Kidney (tissue), 22 donors: Measurements from ENCODE around the gene HTR6. TPM values are rescaled to one million over a fixed set of nuclear protein-coding genes. Genes with fewer than 3 reads are reported as not detected.

Source experiments
- DNase-seq, 5 donors: peaks; one replicate each; pipeline ENCODE4 v3.0.0-alpha.2; 2013 to 2020
- FAIRE-seq: peaks from 2 replicates; lab custom pipeline; 2012; peaks lifted over from hg19 to GRCh38; lab: Jason Lieb, UNC
- H3K27ac ChIP-seq, 2 donors: one replicate each; pipeline ENCODE4 v1.7.0; 2013; ENCODE audit warnings: low read depth in 2 of 2, low read length in 2 of 2, inconsistent platforms in 1 of 2
- H3K27me3 ChIP-seq: one replicate; pipeline ENCODE4 v1.7.1; 2013; ENCODE audit warnings: low read length, inconsistent platforms; ENCODE audit not compliant: control insufficient read depth, insufficient read depth
- H3K36me3 ChIP-seq, 3 donors: one replicate each; pipeline versions ENCODE4 v1.7.0 to v1.7.1; 2013; ENCODE audit warnings: low read length in 3 of 3, control low read depth in 1 of 3, inconsistent platforms in 1 of 3; ENCODE audit not compliant: insufficient read depth in 3 of 3, control insufficient read depth in 2 of 3
- H3K4me1 ChIP-seq, 3 donors: one replicate each; pipeline versions ENCODE4 v1.7.0 to v1.7.1; 2013; ENCODE audit warnings: low read length in 3 of 3, inconsistent platforms in 1 of 3, low read depth in 1 of 3; ENCODE audit not compliant: control insufficient read depth in 2 of 3, insufficient read depth in 2 of 3
- H3K4me3 ChIP-seq, 3 donors: one replicate each; pipeline versions ENCODE4 v1.7.0 to v1.8.1; 2013; ENCODE audit warnings: low read length in 3 of 3, control low read depth in 1 of 3, inconsistent platforms in 1 of 3
- H3K9ac ChIP-seq, 3 donors: one replicate each; pipeline versions ENCODE4 v1.7.0 to v1.7.1; 2013; ENCODE audit warnings: low read length in 3 of 3, control low read depth in 1 of 3, inconsistent platforms in 1 of 3
- H3K9me3 ChIP-seq, 3 donors: one replicate each; pipeline versions ENCODE4 v1.7.0 to v1.7.1; 2013; ENCODE audit warnings: low read length in 3 of 3, control low read depth in 1 of 3, inconsistent platforms in 1 of 3; ENCODE audit not compliant: control insufficient read depth in 2 of 3, insufficient read depth in 1 of 3
- intact Hi-C: fragments of 100-400 bp; cut with DNase I; formaldehyde crosslinking; loops from one replicate; pipeline ENCODE4 v1.11.1; 2022
- long read RNA-seq, 10 donors: library from polyadenylated mRNA in 1 of 10; unstranded in 1 of 10; transcript quantifications; one replicate each; pipeline ENCODE4 v2.0.0 and lab custom pipeline, GENCODE V29; 2021 to 2026
- polyA plus RNA-seq: library from polyadenylated mRNA; stranded (reverse); fragments of 350-450 nt; fragmentation: Illumina TruSeq; extraction: RNeasy Lipid Tissue Mini Kit (QIAGEN cat#74804); gene quantifications from one replicate; pipeline ENCODE4 v1.2.3, GENCODE V29; 2014; ENCODE audit warnings: low read depth, low replicate concordance; ENCODE audit not compliant: insufficient read depth
- total RNA-seq: library from RNA; stranded (reverse); fragmentation: NEBNext Ultra II Directional; extraction: Animal tissue kit (Norgen Biotek cat#: 25700); gene quantifications from one replicate; pipeline ENCODE4 v1.2.1, GENCODE V29; 2021
- TF ChIP-seq, protein P1 (sequence below): IDR thresholded peaks from 3 replicates; pipeline ENCODE4 v1.5.1; 2012; ENCODE audit warnings: mild to moderate bottlenecking, moderate library complexity, borderline replicate concordance; ENCODE audit not compliant: insufficient read depth; ENCODE audit errors: extremely low read depth
- donor health status: control.
- donor health status: control.
- donor health status: control.
- donor health status: control.
- donor health status: control.
- donor health status: DM: yes; HTN: yes; CAD: no.
- donor health status: Normal renal cell carcinoma (clear cell type).

Gene HTR6
- total RNA-seq (not detected), polyA plus RNA-seq (not detected)
- long read RNA-seq, donor 1, partial matches to known transcripts: 0 of 2 reads
- long read RNA-seq, donor 1, other reads (novel, unspliced or antisense): 0 of 2 reads
- long read RNA-seq, donor 2, partial matches to known transcripts: 0 of 2 reads
- long read RNA-seq, donor 2, other reads (novel, unspliced or antisense): 0 of 2 reads
- long read RNA-seq, donor 3, partial matches to known transcripts: 0 of 1 reads
- long read RNA-seq, donor 3, other reads (novel, unspliced or antisense): 0 of 1 reads
- long read RNA-seq, donor 4: 0 reads
- long read RNA-seq, donor 5: 0 reads
- long read RNA-seq, donor 6, partial matches to known transcripts: 0 of 1 reads
- long read RNA-seq, donor 6, other reads (novel, unspliced or antisense): 0 of 1 reads
- long read RNA-seq, donor 7: 0 reads
- long read RNA-seq, donor 8, partial matches to known transcripts: 0 of 2 reads
- long read RNA-seq, donor 8, other reads (novel, unspliced or antisense): 0 of 2 reads
- long read RNA-seq, donor 9: 0 reads
- long read RNA-seq, donor 10: 0 reads

DNA sequence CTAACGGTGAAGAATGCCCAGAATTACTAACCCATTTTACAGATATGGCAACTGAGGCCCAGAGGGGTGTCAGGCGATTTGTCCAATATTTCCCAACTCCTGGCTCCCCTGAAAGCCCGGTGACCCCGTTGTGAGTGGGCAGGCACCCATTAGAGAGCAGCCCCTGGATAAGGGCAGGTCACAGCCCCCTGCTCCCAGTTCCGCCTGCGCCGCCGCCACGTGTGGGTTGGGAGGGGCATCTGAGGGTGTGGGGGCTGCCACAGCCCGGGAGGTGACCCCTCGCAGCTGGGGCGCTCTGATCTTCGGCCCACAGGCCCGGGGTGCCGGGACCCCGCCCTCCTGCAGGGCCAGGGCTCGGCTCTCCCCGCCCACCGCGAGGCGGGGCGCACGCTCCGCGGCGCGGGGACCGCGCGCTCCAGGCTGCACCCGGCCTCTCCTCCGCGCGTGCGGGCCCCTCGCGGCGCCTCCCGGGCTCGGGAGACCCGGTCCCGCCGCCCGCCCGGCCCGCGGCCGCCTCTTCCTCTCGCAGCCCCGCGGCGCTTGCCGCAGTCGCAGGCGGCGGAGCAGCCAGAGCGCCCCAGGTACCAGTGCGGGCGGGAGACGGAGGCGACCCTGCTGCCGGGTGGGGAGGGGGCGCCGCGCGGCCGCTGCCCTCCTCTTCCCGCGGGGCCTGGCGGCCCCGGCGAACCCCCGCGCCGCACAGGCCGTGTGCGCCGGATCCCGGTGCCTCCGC, at the start of gene HTR6:
Gene HTR6 (plus strand): TSS at position 423 of the 733 bp plus-strand sequence. CDS start 879 bp downstream, outside the sequence.
- intact Hi-C loops: no loop called here
- DNase-seq: peak in 1 of 5 donors; percentile 57

DNA sequence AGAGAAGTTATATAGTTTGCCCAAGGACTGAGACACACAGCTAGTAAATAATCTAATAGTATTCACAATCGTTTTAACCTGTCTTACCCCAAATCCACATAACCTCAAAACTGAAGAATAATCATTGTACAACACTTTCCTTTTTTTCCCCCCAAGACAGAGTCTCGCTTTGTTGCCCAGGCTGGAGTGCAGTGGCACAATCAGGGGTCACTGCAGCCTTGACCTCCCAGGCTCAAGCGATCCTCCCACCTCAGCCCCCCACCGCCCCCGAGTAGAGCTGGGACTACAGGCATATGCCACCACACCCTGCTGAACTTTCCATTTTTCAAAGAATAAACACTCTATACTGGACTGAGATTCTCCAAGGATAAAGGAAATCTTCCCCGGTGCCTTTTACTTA, 49.2 kb upstream of the HTR6 start:
- Histone ChIP-seq H3K4me3 (no peak overlapping the region), H3K9ac (no peak overlapping the region), H3K36me3 (peaks cover 0 to 6% (median 0%) of the 10 kb centered on the region in 3 donors), H3K27ac (peak overlapping the region in 1 of 2 donors; percentile 5), H3K9me3 (no peaks in the 10 kb centered on the region), H3K4me1 (peaks cover 3 to 42% (median 14%) of the 10 kb centered on the region in 3 donors), H3K27me3 (no peaks in the 10 kb centered on the region)
- intact Hi-C loops: no loop called here
- no peak for FAIRE-seq
- DNase-seq: no peak
- TF ChIP-seq, protein P1, sequence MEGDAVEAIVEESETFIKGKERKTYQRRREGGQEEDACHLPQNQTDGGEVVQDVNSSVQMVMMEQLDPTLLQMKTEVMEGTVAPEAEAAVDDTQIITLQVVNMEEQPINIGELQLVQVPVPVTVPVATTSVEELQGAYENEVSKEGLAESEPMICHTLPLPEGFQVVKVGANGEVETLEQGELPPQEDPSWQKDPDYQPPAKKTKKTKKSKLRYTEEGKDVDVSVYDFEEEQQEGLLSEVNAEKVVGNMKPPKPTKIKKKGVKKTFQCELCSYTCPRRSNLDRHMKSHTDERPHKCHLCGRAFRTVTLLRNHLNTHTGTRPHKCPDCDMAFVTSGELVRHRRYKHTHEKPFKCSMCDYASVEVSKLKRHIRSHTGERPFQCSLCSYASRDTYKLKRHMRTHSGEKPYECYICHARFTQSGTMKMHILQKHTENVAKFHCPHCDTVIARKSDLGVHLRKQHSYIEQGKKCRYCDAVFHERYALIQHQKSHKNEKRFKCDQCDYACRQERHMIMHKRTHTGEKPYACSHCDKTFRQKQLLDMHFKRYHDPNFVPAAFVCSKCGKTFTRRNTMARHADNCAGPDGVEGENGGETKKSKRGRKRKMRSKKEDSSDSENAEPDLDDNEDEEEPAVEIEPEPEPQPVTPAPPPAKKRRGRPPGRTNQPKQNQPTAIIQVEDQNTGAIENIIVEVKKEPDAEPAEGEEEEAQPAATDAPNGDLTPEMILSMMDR: no peak

More for the DNA sequence above, at the start of gene HTR6:
- no peaks in the 10 kb centered on the region for H3K4me1 ChIP-seq
- no peaks in the 10 kb centered on the region for H3K9me3 ChIP-seq
- no peak within 1 kb of the TSS for H3K9ac ChIP-seq
- no peaks in the 10 kb centered on the region for H3K36me3 ChIP-seq
- TF ChIP-seq, protein P1: no peak
- peaks cover 6% of the 10 kb centered on the region for H3K27me3 ChIP-seq
- H3K4me3 ChIP-seq: no peak within 1 kb of the TSS
- no peak within 1 kb of the TSS for H3K27ac ChIP-seq
- FAIRE-seq: no peak

DNA sequence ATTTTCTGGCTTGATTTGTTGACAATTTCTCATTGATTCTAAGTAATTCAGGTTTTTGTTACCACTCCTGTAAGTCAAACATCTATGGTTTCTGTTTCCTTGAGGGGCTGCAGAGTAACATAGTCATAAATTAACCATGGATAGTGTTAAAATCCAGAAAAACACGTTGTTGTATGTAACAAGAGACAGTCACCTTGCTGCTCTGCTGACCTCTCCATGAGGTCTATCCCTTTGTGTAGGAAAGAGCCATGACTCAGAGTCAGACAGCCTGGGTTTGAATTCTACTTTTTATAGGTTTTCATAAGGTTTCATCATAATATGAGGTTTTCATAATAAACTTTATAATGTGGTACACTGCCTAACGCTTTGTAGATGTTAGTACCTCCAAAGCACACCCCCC, 48.2 kb upstream of the HTR6 start:
- TF ChIP-seq, protein P1: no peak
- H3K27me3 ChIP-seq: no peaks in the 10 kb centered on the region
- intact Hi-C loops: no loop called here
- no peak overlapping the region for H3K4me3 ChIP-seq
- H3K27ac ChIP-seq: no peak overlapping the region
- H3K36me3 ChIP-seq: peaks cover 0 to 6% (median 0%) of the 10 kb centered on the region in 3 donors
- peaks cover 3 to 42% (median 14%) of the 10 kb centered on the region in 3 donors for H3K4me1 ChIP-seq
- no peaks in the 10 kb centered on the region for H3K9me3 ChIP-seq
- no peak for FAIRE-seq
- DNase-seq: peak in 2 of 5 donors; percentile 24 to 41
- no peak overlapping the region for H3K9ac ChIP-seq
